ENCODE results near the gene ASL.
"Not testable (repeated sequence)": the region's sequence is repeated elsewhere in the genome, so short reads cannot be mapped to it uniquely, and the experiment has no call there.

Gene ASL

GRCh38 chr7:66047426-66047825, 28.2 kb upstream of the ASL start:
- DNase-seq (ENCODE audit: insufficient read length, low spot score), result no peak
- FAIRE-seq, result no peak
- TF ChIP-seq POLR2A (IDR thresholded peaks at IDR 0.05; ENCODE audit: low read depth, low read length) (no peak), PAX5 (IDR thresholded peaks at IDR 0.05; ENCODE audit: insufficient read depth, low read length, severe bottlenecking) (no peak), POU2F2 (IDR thresholded peaks at IDR 0.05; ENCODE audit: low read depth, low read length) (no peak), TAF1 (IDR thresholded peaks at IDR 0.05; ENCODE audit: low read depth, low read length) (no peak), POLR2AphosphoS5 (IDR thresholded peaks at IDR 0.05; ENCODE audit: low read depth, low read length) (no peak), SPI1 (IDR thresholded peaks at IDR 0.05; ENCODE audit: low read depth, low read length) (no peak)

GRCh38 chr7:66049886-66050285, 25.7 kb upstream of the ASL start:
- FAIRE-seq; DNase-seq (ENCODE audit: insufficient read length, low spot score): not testable (repeated sequence)

GRCh38 chr7:66050337-66050957, 25.2 kb upstream of the ASL start:
- TF ChIP-seq POLR2AphosphoS5 (IDR thresholded peaks at IDR 0.05; ENCODE audit: low read depth, low read length) (no peak), PAX5 (IDR thresholded peaks at IDR 0.05; ENCODE audit: insufficient read depth, low read length, severe bottlenecking) (no peak), TAF1 (IDR thresholded peaks at IDR 0.05; ENCODE audit: low read depth, low read length) (no peak), POLR2A (IDR thresholded peaks at IDR 0.05; ENCODE audit: low read depth, low read length) (no peak), SPI1 (IDR thresholded peaks at IDR 0.05; ENCODE audit: low read depth, low read length) (no peak), POU2F2 (IDR thresholded peaks at IDR 0.05; ENCODE audit: low read depth, low read length) (no peak)
- FAIRE-seq (no peak), DNase-seq (ENCODE audit: insufficient read length, low spot score) (no peak)

GRCh38 chr7:66050990-66051448, 24.6 kb upstream of the ASL start:
- DNase-seq (ENCODE audit: insufficient read length, low spot score) (no peak), FAIRE-seq (no peak)
- TF ChIP-seq POLR2AphosphoS5 (IDR thresholded peaks at IDR 0.05; ENCODE audit: low read depth, low read length) (no peak), PAX5 (IDR thresholded peaks at IDR 0.05; ENCODE audit: insufficient read depth, low read length, severe bottlenecking) (no peak), SPI1 (IDR thresholded peaks at IDR 0.05; ENCODE audit: low read depth, low read length) (no peak), POLR2A (IDR thresholded peaks at IDR 0.05; ENCODE audit: low read depth, low read length) (no peak), TAF1 (IDR thresholded peaks at IDR 0.05; ENCODE audit: low read depth, low read length) (no peak), POU2F2 (IDR thresholded peaks at IDR 0.05; ENCODE audit: low read depth, low read length) (no peak)

- TF ChIP-seq PAX5 (IDR thresholded peaks at IDR 0.05; ENCODE audit: insufficient read depth, low read length, severe bottlenecking), result no peak
- TF ChIP-seq SPI1 (IDR thresholded peaks at IDR 0.05; ENCODE audit: low read depth, low read length), result no peak
- FAIRE-seq, result no peak
- no peak for DNase-seq (ENCODE audit: insufficient read length, low spot score)
Measured at GRCh38 chr7:66052447-66052846, 23.2 kb upstream of the ASL start.

- DNase-seq (ENCODE audit: insufficient read length, low spot score) (no peak), FAIRE-seq (no peak)
- TF ChIP-seq POLR2A (IDR thresholded peaks at IDR 0.05; ENCODE audit: low read depth, low read length) (no peak), POLR2AphosphoS5 (IDR thresholded peaks at IDR 0.05; ENCODE audit: low read depth, low read length) (no peak), PAX5 (IDR thresholded peaks at IDR 0.05; ENCODE audit: insufficient read depth, low read length, severe bottlenecking) (no peak), SPI1 (IDR thresholded peaks at IDR 0.05; ENCODE audit: low read depth, low read length) (no peak), TAF1 (IDR thresholded peaks at IDR 0.05; ENCODE audit: low read depth, low read length) (no peak), POU2F2 (IDR thresholded peaks at IDR 0.05; ENCODE audit: low read depth, low read length) (no peak)
Measured at GRCh38 chr7:66054063-66054462, 21.6 kb upstream of the ASL start.

- FAIRE-seq, result no peak
- TF ChIP-seq POLR2AphosphoS5 (IDR thresholded peaks at IDR 0.05; ENCODE audit: low read depth, low read length) (no peak), POLR2A (IDR thresholded peaks at IDR 0.05; ENCODE audit: low read depth, low read length) (no peak), POU2F2 (IDR thresholded peaks at IDR 0.05; ENCODE audit: low read depth, low read length) (no peak), TAF1 (IDR thresholded peaks at IDR 0.05; ENCODE audit: low read depth, low read length) (no peak), SPI1 (IDR thresholded peaks at IDR 0.05; ENCODE audit: low read depth, low read length) (no peak), PAX5 (IDR thresholded peaks at IDR 0.05; ENCODE audit: insufficient read depth, low read length, severe bottlenecking) (no peak)
- no peak for DNase-seq (ENCODE audit: insufficient read length, low spot score)
Measured at GRCh38 chr7:66055321-66055956, 20.2 kb upstream of the ASL start.

- TF ChIP-seq PAX5 (IDR thresholded peaks at IDR 0.05; ENCODE audit: insufficient read depth, low read length, severe bottlenecking), result no peak
- DNase-seq (ENCODE audit: insufficient read length, low spot score), result no peak
- FAIRE-seq, result no peak
Measured at GRCh38 chr7:66060796-66061195, 14.8 kb upstream of the ASL start.

- DNase-seq (ENCODE audit: insufficient read length, low spot score) (no peak), FAIRE-seq (no peak)
- TF ChIP-seq SPI1 (IDR thresholded peaks at IDR 0.05; ENCODE audit: low read depth, low read length), result no peak
- TF ChIP-seq POLR2A (IDR thresholded peaks at IDR 0.05; ENCODE audit: low read depth, low read length), result no peak
- TF ChIP-seq POU2F2 (IDR thresholded peaks at IDR 0.05; ENCODE audit: low read depth, low read length), result no peak
- TF ChIP-seq TAF1 (IDR thresholded peaks at IDR 0.05; ENCODE audit: low read depth, low read length), result no peak
- TF ChIP-seq POLR2AphosphoS5 (IDR thresholded peaks at IDR 0.05; ENCODE audit: low read depth, low read length), result no peak
- no peak for TF ChIP-seq PAX5 (IDR thresholded peaks at IDR 0.05; ENCODE audit: insufficient read depth, low read length, severe bottlenecking)
Measured at GRCh38 chr7:66069732-66070131, 5.9 kb upstream of the ASL start.

- FAIRE-seq (no peak), DNase-seq (ENCODE audit: insufficient read length, low spot score) (no peak)
- TF ChIP-seq POLR2A (IDR thresholded peaks at IDR 0.05; ENCODE audit: low read depth, low read length), result no peak
Measured at GRCh38 chr7:66070222-66070621, 5.4 kb upstream of the ASL start.

- DNase-seq (ENCODE audit: insufficient read length, low spot score); FAIRE-seq: not testable (repeated sequence)
Measured at GRCh38 chr7:66072208-66072607, 3.4 kb upstream of the ASL start.

Data from GM12891 (cell line).